Stimulated activated CD4-positive, alpha-beta T cell treated with anti-CD3 and anti-CD28 coated beads, Interleukin-2, amount 100 ng/mL, for 4 hours (primary cell): Measurements from ENCODE around the gene S100A4.
"Not testable (repeated sequence)": the region's sequence is repeated elsewhere in the genome, so short reads cannot be mapped to it uniquely, and the experiment has no call there.

Source experiments
- DNase-seq: peaks from one replicate; pipeline ENCODE4 v3.0.0-alpha.2; 2020; ENCODE audit warnings: low read depth

S100A4 gene

GRCh38 chr1:153567621-153568366 lies 22.2 kb upstream of the S100A4 start:
- DNase-seq = peak; percentile 41

GRCh38 chr1:153566414-153567371 lies 21.1 kb upstream of the S100A4 start:
- DNase-seq = peak; percentile 91

GRCh38 chr1:153565529-153566374 lies 20.1 kb upstream of the S100A4 start, which contains the start of gene S100A2:
TSS of gene S100A2 (minus strand) at chr1:153565844. CDS start at chr1:153563877, 1,967 bp downstream.
- DNase-seq = peak; percentile 54

- no peak for DNase-seq
These were observed 18.4 kb upstream of the S100A4 start for GRCh38 chr1:153563991-153564390.

- DNase-seq = no peak
These were observed 17.9 kb upstream of the S100A4 start for GRCh38 chr1:153563483-153563901.

- DNase-seq = not testable (repeated sequence)
These were observed 16.4 kb upstream of the S100A4 start for GRCh38 chr1:153562021-153562420.

- no peak for DNase-seq
These were observed 15.9 kb upstream of the S100A4 start for GRCh38 chr1:153561466-153561985.

- DNase-seq = no peak
These were observed 15.3 kb upstream of the S100A4 start for GRCh38 chr1:153560771-153561465.

GRCh38 chr1:153560241-153560640 lies 14.6 kb upstream of the S100A4 start:
- DNase-seq = no peak

- no peak for DNase-seq
These were observed 12.3 kb upstream of the S100A4 start for GRCh38 chr1:153557877-153558276.

GRCh38 chr1:153556348-153556747 lies 10.7 kb upstream of the S100A4 start:
- no peak for DNase-seq

- DNase-seq = no peak
These were observed 8.4 kb upstream of the S100A4 start for GRCh38 chr1:153553830-153554541.

GRCh38 chr1:153553096-153553495 lies 7.5 kb upstream of the S100A4 start:
- DNase-seq = no peak

- DNase-seq = no peak
These were observed 6.7 kb upstream of the S100A4 start for GRCh38 chr1:153552335-153552734.

GRCh38 chr1:153550827-153551500 lies 5.4 kb upstream of the S100A4 start:
- DNase-seq = no peak

- no peak for DNase-seq
These were observed 4.8 kb upstream of the S100A4 start for GRCh38 chr1:153550398-153550758.

- no peak for DNase-seq
These were observed 4.3 kb upstream of the S100A4 start for GRCh38 chr1:153549741-153550397.

GRCh38 chr1:153548722-153549688 lies 3.4 kb upstream of the S100A4 start, which contains the start of gene S100A3:
TSS of gene S100A3 (minus strand) at chr1:153549258. CDS start at chr1:153548485, 773 bp downstream.
- DNase-seq = no peak
